Psoas muscle (tissue), 8 donors: ENCODE results near the gene ULBP2. TPM values are rescaled to one million over a fixed set of nuclear protein-coding genes. Genes with fewer than 3 reads are reported as not detected.

ENCODE experiments used
- ATAC-seq, 4 donors: fragments of 200-7000 bp; cut with Tn5 transposase; one replicate each; pipeline ENCODE4 v1.9.1; 2020; ENCODE audit warnings: moderate library complexity in 3 of 4, mild to moderate bottlenecking in 2 of 4
- DNase-seq, 2 donors: peaks; one replicate each; pipeline ENCODE4 v3.0.0-alpha.2; 2020
- H3K27ac ChIP-seq: fragments of 200-600 bp; one replicate; pipeline ENCODE4 v1.8.0; 2022
- H3K27me3 ChIP-seq, 3 donors: fragments of 200-600 bp in 1 of 3; one replicate each; pipeline versions ENCODE4 v1.6.1 to v1.8.0; 2013 to 2022; ENCODE audit warnings: low read length in 2 of 3, mild to moderate bottlenecking in 2 of 3, moderate library complexity in 1 of 3; ENCODE audit not compliant: insufficient read depth in 3 of 3
- H3K36me3 ChIP-seq, 2 donors: fragments of 200-600 bp in 1 of 2; one replicate each; pipeline versions ENCODE4 v1.6.1 to v1.8.0; 2013 to 2022; ENCODE audit warnings: low read depth in 1 of 2, mild to moderate bottlenecking in 1 of 2, moderate library complexity in 1 of 2; ENCODE audit not compliant: insufficient read depth in 1 of 2
- H3K4me1 ChIP-seq: fragments of 200-600 bp; one replicate; pipeline ENCODE4 v1.8.0; 2022
- H3K4me3 ChIP-seq: fragments of 200-600 bp; one replicate; pipeline ENCODE4 v1.8.0; 2022; ENCODE audit warnings: mild to moderate bottlenecking
- H3K9me3 ChIP-seq: fragments of 200-600 bp; one replicate; pipeline ENCODE4 v1.8.0; 2022
- WGBS, 3 donors: extraction: QIAGEN DNeasy Blood & Tissue Kit; methylation state at CpG; one replicate each; pipeline versions ENCODE4 v1.1.6 to v1.1.7; 2013; 5-methylcytosine and 5-hydroxymethylcytosine counted together
- intact Hi-C, 2 donors: fragments of 100-400 bp; cut with DNase I; formaldehyde crosslinking; loops; one replicate each; pipeline versions ENCODE4 v1.11.0 to v1.14.2; 2022
- polyA plus RNA-seq, 3 donors: library from polyadenylated mRNA; stranded (reverse); fragments of 200-250 nt; gene quantifications; one replicate each; pipeline ENCODE4 v1.2.3, GENCODE V29; 2013
- total RNA-seq, 4 donors: library from RNA; stranded (reverse); fragmentation: NEBNext Ultra II Directional in 2 of 4; extraction: Animal tissue kit (Norgen Biotek cat#: 25700) in 2 of 4; gene quantifications; one replicate each; pipeline versions ENCODE4 v1.2.1 to v1.2.4, GENCODE V29; 2021 to 2023
- TF ChIP-seq, protein P1 (sequence below): fragments of 200-600 bp; IDR thresholded peaks from one replicate; pipeline ENCODE4 v1.8.0; 2022; ENCODE audit warnings: antibody characterized with exemption
- donor health status: healthy with polysubstance abuse.
- donor health status: DM: no; HTN: no; CAD: no; lungs with moderate emphysema.
- donor health status: Bipolar disorder and iron deficiency.
- donor health status: healthy.
- donor health status: DM: yes; HTN: yes; CAD: no.
- donor health status: DM: no; HTN: no; CAD: no.
- donor health status: DM: no; HTN: no; CAD: no.
- donor health status: DM: yes; HTN: yes; CAD: no.

Gene ULBP2
- total and polyA plus RNA-seq, 7 donors, result 0.17 to 0.81 (median 0.64) TPM; not detected in 1

DNA sequence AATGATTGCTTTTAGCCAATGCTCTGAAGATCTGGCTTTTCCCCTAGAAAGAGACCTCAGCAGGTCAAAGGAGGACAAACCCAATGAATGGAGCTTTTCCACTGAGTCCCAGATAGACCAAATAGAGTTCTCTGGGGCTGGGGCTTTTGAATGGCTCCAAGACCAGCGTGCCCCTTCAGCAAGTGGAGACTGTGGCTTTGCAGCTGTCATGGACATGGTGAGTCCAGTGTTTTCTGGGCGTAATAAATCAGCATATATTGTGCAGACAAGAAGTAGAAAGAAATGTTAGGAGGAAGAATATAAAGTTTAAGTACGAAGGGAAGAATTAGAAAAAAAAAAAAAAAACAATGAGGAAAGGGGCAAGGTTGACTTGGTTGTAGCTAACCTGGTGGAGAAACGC, 50.0 kb downstream of the ULBP2 start:
- H3K4me1 ChIP-seq, result peaks cover 17% of the 10 kb centered on the region
- peaks cover 2 to 98% (median 44%) of the 10 kb centered on the region in 3 donors for H3K27me3 ChIP-seq
- H3K9me3 ChIP-seq, result no peaks in the 10 kb centered on the region
- no peaks in the 10 kb centered on the region for H3K36me3 ChIP-seq
- H3K4me3 ChIP-seq, result no peak overlapping the region
- intact Hi-C loops, result no loop called here
- WGBS, 3 donors, result 23 to 37% (median 36%) methylated on average over 4 of the region's 4 CpGs
- no peak overlapping the region for H3K27ac ChIP-seq
- TF ChIP-seq, protein P1, sequence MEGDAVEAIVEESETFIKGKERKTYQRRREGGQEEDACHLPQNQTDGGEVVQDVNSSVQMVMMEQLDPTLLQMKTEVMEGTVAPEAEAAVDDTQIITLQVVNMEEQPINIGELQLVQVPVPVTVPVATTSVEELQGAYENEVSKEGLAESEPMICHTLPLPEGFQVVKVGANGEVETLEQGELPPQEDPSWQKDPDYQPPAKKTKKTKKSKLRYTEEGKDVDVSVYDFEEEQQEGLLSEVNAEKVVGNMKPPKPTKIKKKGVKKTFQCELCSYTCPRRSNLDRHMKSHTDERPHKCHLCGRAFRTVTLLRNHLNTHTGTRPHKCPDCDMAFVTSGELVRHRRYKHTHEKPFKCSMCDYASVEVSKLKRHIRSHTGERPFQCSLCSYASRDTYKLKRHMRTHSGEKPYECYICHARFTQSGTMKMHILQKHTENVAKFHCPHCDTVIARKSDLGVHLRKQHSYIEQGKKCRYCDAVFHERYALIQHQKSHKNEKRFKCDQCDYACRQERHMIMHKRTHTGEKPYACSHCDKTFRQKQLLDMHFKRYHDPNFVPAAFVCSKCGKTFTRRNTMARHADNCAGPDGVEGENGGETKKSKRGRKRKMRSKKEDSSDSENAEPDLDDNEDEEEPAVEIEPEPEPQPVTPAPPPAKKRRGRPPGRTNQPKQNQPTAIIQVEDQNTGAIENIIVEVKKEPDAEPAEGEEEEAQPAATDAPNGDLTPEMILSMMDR, result no peak
- DNase-seq (no peak), ATAC-seq (no peak)

DNA sequence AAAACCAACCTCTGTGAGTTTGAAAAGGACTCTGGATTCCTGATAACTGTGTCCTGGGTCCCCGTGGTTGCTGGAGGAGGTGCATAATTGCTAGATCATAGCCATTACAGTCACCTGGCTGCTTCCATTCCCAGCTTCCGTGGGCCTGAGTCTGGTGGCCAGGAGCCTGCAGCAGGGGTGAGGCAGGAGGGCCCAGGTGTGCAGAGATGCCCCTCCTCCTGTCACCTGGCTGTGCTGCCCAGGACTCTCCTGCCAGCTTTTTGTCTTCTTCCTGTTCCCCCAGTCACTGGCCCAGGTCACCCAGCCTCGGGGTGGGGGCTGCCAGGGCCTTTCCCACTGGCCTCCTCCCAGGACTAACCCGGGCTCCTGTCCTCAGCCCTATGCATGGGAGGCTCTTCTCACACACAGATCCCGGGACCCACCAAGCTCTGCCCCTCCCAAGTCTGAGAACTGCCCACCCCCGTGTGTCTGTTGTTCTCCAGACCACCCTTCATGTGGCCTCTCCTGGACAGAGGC, 53.5 kb downstream of the ULBP2 start:
- ATAC-seq (no peak), DNase-seq (no peak)
- no peak overlapping the region for H3K27ac ChIP-seq
- no peaks in the 10 kb centered on the region for H3K36me3 ChIP-seq
- intact Hi-C loops, result no loop called here
- TF ChIP-seq, protein P1, result no peak
- WGBS, 3 donors, result 64 to 70% (median 68%) methylated on average over 6 of the region's 6 CpGs
- no peak overlapping the region for H3K4me3 ChIP-seq
- no peaks in the 10 kb centered on the region for H3K9me3 ChIP-seq
- H3K27me3 ChIP-seq, result peaks cover 2 to 78% (median 20%) of the 10 kb centered on the region in 3 donors
- H3K4me1 ChIP-seq, result peaks cover 12% of the 10 kb centered on the region

DNA sequence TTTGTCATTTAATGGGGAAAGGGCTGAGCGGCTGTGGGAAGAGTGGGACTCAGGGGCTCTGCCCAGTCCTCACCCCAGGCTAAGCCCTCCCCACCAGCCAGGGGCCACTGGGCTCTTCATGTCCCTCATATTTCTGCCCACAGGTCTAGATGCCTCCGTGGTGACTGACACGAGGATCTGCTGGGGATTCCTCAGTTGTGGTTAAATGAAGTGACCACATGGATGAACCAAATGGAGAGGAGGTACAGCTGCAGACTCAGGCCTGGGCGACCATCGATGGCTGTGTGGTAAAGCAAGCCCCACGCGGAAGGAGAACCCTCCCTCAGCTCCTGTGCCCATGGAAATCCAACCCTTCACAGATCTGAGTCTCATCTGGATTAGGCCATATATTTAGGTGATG, 54.2 kb downstream of the ULBP2 start:
- intact Hi-C loops, result no loop called here
- Histone ChIP-seq H3K27me3 (peaks cover 2 to 71% (median 14%) of the 10 kb centered on the region in 3 donors), H3K4me3 (no peak overlapping the region), H3K36me3 (no peaks in the 10 kb centered on the region), H3K27ac (no peak overlapping the region), H3K9me3 (no peaks in the 10 kb centered on the region), H3K4me1 (peaks cover 5% of the 10 kb centered on the region)
- TF ChIP-seq, protein P1, result no peak
- no peak for ATAC-seq
- DNase-seq, result no peak
- WGBS, 3 donors, result 82 to 88% (median 85%) methylated on average over 7 of the region's 7 CpGs

Other genes with a start within 250 kb of the ULBP2 start
- gene LATS1, start 223.9 kb upstream of the ULBP2 start, total RNA-seq, result 10 to 100 TPM; 11.0 to 15.5 (median 13.9) TPM
- gene LATS1, start 223.9 kb upstream of the ULBP2 start, polyA plus RNA-seq, result 1 to 10 TPM; 3.4 to 8.3 (median 3.7) TPM
- 10 to 100 TPM; 17.4 to 26.8 (median 22.1) TPM for gene NUP43, start 195.5 kb upstream of the ULBP2 start, total RNA-seq
- 10 to 100 TPM in 2 of 3 donors, 1 to 10 TPM in 1; 7.3 to 17.1 (median 14.1) TPM for gene NUP43, start 195.5 kb upstream of the ULBP2 start, polyA plus RNA-seq
- 100 to 1,000 TPM; 124 to 179 (median 149) TPM for gene PCMT1, start 192.3 kb upstream of the ULBP2 start, total RNA-seq
- gene PCMT1, start 192.3 kb upstream of the ULBP2 start, polyA plus RNA-seq, result 100 to 1,000 TPM; 159 to 613 (median 178) TPM
- gene LRP11, start 77.7 kb upstream of the ULBP2 start, total RNA-seq, result 10 to 100 TPM in 2 of 4 donors, 1 to 10 TPM in 2; 7.9 to 29.6 (median 10.2) TPM
- 1 to 10 TPM; 1.6 to 3.2 (median 2.5) TPM for gene LRP11, start 77.7 kb upstream of the ULBP2 start, polyA plus RNA-seq
- gene RAET1E, start 43.9 kb upstream of the ULBP2 start, total RNA-seq, result 1 to 10 TPM; 1.4 to 6.2 (median 3.9) TPM
- gene RAET1E, start 43.9 kb upstream of the ULBP2 start, polyA plus RNA-seq, result 10 to 100 TPM in 1 of 3 donors, under 1 TPM in 2; 0.04 to 17.2 (median 0.31) TPM
- gene RAET1G, start 18.9 kb upstream of the ULBP2 start, total RNA-seq, result 1 to 10 TPM in 1 of 4 donors, under 1 TPM in 2, not detected in 1; 0.40 to 1.1 (median 0.64) TPM
- under 1 TPM; 0.04 to 0.73 (median 0.24) TPM for gene RAET1G, start 18.9 kb upstream of the ULBP2 start, polyA plus RNA-seq
- under 1 TPM; 0.06 to 0.12 (median 0.10) TPM for gene ULBP1, start 21.9 kb downstream of the ULBP2 start, total RNA-seq
- gene ULBP1, start 21.9 kb downstream of the ULBP2 start, polyA plus RNA-seq, result under 1 TPM; 0.03 to 0.10 (median 0.03) TPM
- not detected for gene RAET1L, start 83.5 kb downstream of the ULBP2 start, total RNA-seq
- under 1 TPM in 2 of 3 donors, not detected in 1; 0.06 to 0.07 TPM for gene RAET1L, start 83.5 kb downstream of the ULBP2 start, polyA plus RNA-seq
- gene ULBP3, start 127.1 kb downstream of the ULBP2 start, total RNA-seq, result under 1 TPM; 0.34 to 0.67 (median 0.40) TPM
- gene ULBP3, start 127.1 kb downstream of the ULBP2 start, polyA plus RNA-seq, result under 1 TPM; 0.15 to 0.55 (median 0.32) TPM
- 10 to 100 TPM; 13.3 to 62.8 (median 22.4) TPM for gene PPP1R14C, start 201.0 kb downstream of the ULBP2 start, total RNA-seq
- 10 to 100 TPM in 2 of 3 donors, 1 to 10 TPM in 1; 5.9 to 41.2 (median 30.1) TPM for gene PPP1R14C, start 201.0 kb downstream of the ULBP2 start, polyA plus RNA-seq